IPS-NIHi7 (cell line): ENCODE measurements around the gene PPP4R3B.

Experiments
- DNase-seq: peaks from one replicate; pipeline ENCODE4 v3.0.0; 2012; ENCODE audit warnings: mixed read lengths; ENCODE audit errors: extremely low spot score

PPP4R3B gene

DNA sequence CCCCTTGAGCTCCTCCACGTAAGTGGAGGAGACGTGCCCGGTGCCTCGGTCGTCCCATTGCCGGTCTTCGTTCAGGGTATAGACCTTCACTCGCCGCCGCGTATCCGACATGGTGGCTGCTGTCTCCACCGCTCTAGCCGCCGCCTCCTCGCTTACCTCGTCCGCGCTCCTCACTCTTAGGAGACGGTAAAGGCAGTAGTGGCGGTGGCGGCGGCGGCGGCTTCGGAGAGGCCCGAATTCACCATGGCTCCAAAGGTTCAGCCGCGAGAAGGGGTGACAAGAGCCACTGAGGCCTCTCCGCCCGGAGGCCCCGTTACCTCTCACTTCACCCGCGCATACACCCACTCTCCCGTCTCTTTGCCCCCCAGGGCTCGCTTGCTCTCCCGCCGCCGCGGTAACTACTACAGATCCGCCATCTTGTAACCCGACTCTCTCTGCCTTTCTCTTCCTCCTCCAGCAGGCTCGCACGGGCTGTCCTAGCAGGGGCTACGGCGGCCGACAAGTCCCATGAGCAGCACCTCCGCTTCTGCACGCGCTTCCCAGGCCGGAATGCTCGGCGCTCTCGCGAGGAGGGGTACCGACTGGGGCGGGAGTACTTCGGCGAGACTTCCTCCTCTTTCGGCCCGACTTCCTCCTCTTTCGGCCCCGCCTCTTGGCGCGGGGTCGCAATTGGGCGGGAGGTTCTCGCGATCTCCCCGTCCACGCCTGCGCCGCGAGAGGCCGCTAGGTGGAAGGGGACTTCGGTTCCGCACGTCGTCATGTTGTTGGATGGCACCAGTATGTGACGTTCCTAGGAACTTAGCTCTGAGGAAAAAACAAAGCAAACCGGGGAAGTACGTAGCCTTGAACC is at the start of gene PPP4R3B:
Gene PPP4R3B (minus strand): TSS at position 448 of the 850 bp plus-strand sequence. CDS start 337 bp downstream, at position 111.
- peak; percentile 98 for DNase-seq

GRCh38 chr2:55653255-55653654 is 35.8 kb upstream of the PPP4R3B start:
- DNase-seq = no peak

DNA sequence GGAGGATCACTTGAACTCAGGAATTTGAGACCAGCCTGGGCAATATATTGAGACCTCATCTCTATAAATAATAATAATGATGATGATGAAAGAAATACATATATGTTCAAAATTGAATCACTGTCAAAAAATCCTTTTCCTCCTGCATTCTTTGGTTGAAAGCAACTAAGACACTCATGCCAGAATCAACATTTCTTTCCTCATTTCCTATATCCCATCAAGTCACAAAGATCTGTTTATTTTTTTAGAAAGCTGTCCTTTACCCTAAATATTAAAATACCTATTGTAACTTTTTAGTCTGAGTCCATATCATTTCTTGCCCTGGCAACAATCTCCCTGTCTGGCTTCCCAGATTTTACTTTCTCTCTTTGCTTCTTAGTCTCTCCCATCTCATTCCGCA is 31.8 kb upstream of the PPP4R3B start:
- no peak for DNase-seq

DNA sequence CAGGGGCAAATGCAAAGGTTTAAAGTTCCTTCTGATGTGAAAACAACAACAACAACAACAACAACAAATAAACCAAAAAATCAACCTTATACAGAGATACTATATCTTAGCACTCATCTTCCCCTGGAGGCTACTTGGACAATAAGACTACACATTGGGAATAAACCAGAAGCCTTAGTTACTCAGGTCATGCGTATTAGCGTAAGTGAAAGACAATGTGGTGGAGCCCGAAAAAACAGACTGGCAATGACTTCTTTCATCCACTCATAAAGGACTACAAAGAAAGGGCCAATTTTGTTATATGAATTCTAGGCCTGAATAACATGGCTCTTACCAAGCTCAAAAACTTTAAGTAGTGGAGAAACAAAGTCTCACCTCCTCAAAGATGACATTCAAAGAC is 19.4 kb upstream of the PPP4R3B start:
- no peak for DNase-seq

DNA sequence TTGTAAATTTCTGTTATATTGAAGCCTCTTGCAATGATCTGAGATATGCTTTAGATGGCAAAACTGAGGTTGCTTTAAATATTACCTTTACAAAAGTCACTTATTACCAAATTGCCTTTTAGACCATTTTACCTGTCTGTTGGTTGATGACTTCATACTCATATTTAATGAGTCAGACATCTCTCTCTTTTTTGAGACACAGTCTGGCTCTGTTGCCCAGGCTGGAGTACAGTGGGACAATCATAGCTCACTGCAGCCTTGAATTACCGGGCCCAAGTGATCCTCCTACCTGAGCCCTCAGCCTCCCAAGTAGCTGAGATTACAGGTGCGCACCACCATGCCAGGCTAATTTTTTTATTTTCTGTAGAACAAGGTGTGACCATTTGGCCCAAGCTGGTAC is 11.5 kb upstream of the PPP4R3B start:
- no peak for DNase-seq

- DNase-seq = no peak
Measured at GRCh38 chr2:55627915-55628314, 10.5 kb upstream of the PPP4R3B start.

GRCh38 chr2:55621802-55622201 is 4.4 kb upstream of the PPP4R3B start:
- no peak for DNase-seq

- DNase-seq = peak; percentile 19
Measured at GRCh38 chr2:55620123-55620779, 2.8 kb upstream of the PPP4R3B start.

DNA sequence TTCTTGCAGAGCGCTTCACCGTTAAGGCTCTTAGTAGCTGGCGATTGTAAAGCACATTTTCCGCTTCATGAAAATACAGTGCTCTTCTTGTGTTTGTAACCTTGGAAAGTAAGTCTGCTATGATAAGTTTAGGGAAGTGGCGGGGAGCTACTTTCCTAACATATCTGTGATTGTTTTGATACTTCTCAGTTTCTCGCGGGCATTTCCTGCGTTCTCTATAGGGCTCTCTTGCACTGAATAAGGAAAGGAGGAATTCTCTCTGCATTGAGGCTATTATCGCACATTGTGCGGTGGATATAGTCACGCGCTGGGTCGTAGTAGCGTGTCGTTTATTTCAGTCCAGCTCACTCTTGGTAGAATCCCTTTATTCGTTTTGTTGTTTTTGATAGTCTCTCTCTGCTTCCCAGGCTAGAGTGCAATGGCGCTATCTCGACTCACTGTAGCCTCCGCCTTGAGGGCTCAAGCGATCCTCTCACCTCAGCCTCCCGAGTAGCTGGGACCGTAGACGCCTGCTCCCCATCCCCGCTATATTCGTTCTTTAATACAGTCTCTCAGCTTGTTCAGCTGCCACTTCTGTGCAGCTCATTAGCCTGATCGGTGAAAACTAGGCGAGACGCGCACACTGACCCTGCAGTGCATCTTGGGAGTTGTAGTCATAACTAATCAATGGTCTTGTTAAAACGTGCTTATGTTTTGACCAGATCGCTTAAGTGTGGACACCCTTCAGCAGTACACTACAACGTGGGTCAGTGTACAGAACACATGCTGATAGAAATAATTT is 1.0 kb upstream of the PPP4R3B start:
- peak; percentile 51 for DNase-seq

DNA sequence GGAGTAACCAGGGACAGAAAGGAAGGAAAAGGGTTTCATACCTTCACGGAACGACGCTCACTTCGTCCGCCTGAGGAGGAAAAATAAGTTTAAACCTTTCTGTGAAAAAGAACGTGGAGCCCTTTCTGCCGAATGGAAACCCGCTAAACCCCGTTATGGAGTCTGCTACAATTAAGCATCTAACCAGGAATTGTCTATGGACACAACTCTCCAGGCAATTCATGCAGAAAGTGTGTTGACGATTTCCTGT is 528 bp upstream of the PPP4R3B start:
- DNase-seq = no peak

GRCh38 chr2:55616551-55617174 is 759 bp downstream of the PPP4R3B start:
- peak; percentile 30 for DNase-seq

- no peak for DNase-seq
Measured at GRCh38 chr2:55611997-55612396, 5.4 kb downstream of the PPP4R3B start.

GRCh38 chr2:55610954-55611743 is 6.3 kb downstream of the PPP4R3B start:
- DNase-seq = no peak

DNA sequence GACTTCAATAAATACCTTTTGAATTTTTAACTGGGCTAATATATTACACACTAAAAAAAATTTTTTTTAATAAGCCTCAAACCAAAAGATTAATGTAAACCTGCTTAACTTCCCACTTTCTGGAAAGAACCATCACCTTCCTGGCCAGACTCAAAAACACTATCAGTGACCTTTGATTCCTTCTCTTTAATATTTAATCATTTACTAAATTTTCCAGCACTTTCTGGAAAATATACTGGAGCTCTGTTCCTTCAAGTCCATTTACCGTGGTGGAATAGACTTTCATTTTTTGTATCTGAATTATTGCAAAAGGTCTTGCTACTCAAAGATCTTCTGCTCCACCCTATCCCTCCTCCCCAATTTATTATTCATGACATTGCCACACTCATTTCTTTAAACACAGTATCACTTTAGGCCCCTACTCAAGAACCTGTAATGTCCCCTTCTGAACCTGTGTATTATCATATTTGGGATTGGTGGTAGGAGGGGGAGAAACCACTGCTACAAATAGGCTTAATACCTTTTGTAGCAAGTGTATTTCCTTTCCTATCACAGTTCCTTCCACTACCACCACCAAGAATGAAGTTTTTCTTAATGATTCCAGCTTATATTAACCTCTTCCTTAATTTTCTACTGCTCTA is 7.4 kb downstream of the PPP4R3B start:
- no peak for DNase-seq

- no peak for DNase-seq
Measured at GRCh38 chr2:55609193-55609794, 8.1 kb downstream of the PPP4R3B start.

DNA sequence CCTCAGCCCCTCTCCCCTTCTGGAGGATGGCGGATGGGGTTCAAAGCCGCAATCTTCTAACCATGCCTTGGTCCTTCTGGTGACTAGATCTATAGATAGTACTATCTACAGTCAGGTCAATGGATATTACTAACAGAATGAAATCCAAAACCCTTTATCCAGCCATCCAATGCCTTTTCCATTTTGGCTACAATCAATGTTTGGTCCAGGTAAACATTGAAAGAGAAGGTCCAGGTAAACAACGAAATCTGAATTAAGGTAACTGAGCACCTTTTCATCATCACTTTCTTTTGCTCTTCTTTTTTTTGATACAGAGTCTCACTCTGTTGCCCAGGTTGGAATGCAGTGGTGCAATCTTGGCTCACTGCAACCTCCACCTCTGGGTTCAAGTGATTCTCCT is 9.7 kb downstream of the PPP4R3B start:
- no peak for DNase-seq

- no peak for DNase-seq
Measured at GRCh38 chr2:55604027-55604565, 13.3 kb downstream of the PPP4R3B start.

GRCh38 chr2:55601849-55602248 is 15.6 kb downstream of the PPP4R3B start:
- DNase-seq = no peak

DNA sequence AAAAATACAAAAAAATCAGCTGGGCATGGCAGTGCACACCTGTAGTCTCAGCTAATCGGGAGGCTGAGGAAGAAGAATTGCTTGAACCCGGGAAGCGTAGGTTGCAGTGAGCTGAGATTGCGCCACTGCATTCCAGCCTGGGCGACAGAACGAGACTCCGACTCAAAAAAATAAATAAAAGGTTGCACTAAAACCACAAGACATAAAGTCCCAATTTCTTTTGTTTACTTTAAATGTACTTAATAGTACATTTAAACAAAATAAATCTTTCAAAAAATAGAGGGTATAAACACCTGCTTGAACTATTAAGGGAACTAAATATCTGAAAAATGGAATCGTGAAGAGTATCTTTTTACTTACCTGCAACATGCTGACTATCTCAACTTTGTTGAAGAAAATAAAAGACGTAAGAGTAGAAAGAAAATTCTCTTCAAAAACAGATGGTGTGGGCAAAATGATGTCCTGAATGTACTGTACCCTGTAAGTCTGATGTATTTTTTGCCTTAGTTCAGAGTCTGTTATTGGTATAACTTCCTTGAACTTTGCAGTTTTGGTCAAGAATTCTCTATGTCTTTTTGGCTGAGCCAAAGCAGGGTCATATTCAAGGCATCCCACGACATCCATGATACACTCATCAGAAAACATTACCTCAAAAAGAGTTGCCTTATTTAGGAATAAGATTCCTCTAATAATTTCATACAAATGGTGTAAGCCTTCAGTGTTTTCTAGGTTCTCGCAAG is 19.2 kb downstream of the PPP4R3B start:
- no peak for DNase-seq
